GM18861 (cell line): ENCODE measurements around the gene CCDC183.
"Not testable (repeated sequence)": the region's sequence is repeated elsewhere in the genome, so short reads cannot be mapped to it uniquely, and the experiment has no call there.

ENCODE experiments used
- ATAC-seq: cut with Tn5 transposase; IDR thresholded peaks from one replicate; pipeline ENCODE4 v1.9.1; 2021; ENCODE audit not compliant: unreplicated experiment

Gene CCDC183

GRCh38 chr9:136837146-136837855, 41.2 kb downstream of the CCDC183 start:
- ATAC-seq, result no peak

- not testable (repeated sequence) for ATAC-seq
These were observed 41.7 kb downstream of the CCDC183 start for GRCh38 chr9:136837856-136838277.

- ATAC-seq, result no peak
These were observed 42.4 kb downstream of the CCDC183 start for GRCh38 chr9:136838314-136839228.

- no peak for ATAC-seq
These were observed 43.3 kb downstream of the CCDC183 start for GRCh38 chr9:136839229-136840139.

GRCh38 chr9:136840140-136840876, 44.2 kb downstream of the CCDC183 start:
- no peak for ATAC-seq

GRCh38 chr9:136840877-136841645, 44.9 kb downstream of the CCDC183 start:
- no peak for ATAC-seq

GRCh38 chr9:136841646-136842379, 45.7 kb downstream of the CCDC183 start:
- ATAC-seq, result not testable (repeated sequence)

GRCh38 chr9:136842380-136842948, 46.3 kb downstream of the CCDC183 start, which contains the start of gene AJM1:
Gene AJM1, plus strand, starts transcription at chr9:136842478. Its CDS starts 1,937 bp downstream, at chr9:136844415.
- not testable (repeated sequence) for ATAC-seq

- ATAC-seq, result not testable (repeated sequence)
These were observed 47.1 kb downstream of the CCDC183 start for GRCh38 chr9:136843159-136843800.

GRCh38 chr9:136843801-136844740, 47.9 kb downstream of the CCDC183 start:
- not testable (repeated sequence) for ATAC-seq

GRCh38 chr9:136844761-136845464, 48.8 kb downstream of the CCDC183 start:
- no peak for ATAC-seq

GRCh38 chr9:136845465-136846260, 49.5 kb downstream of the CCDC183 start:
- no peak for ATAC-seq

- ATAC-seq, result no peak
These were observed 50.4 kb downstream of the CCDC183 start for GRCh38 chr9:136846376-136847087.

- ATAC-seq, result no peak
These were observed 51.1 kb downstream of the CCDC183 start for GRCh38 chr9:136847088-136847825.
